ENCODE measurements around the gene CUX1. TPM values are rescaled to one million over a fixed set of nuclear protein-coding genes. Genes with fewer than 3 reads are reported as not detected.

CUX1 gene
- total RNA-seq, 1 donor from 2014 or later = 56.5 TPM

GRCh38 chr7:101816595-101817470, 593 bp upstream of the CUX1 start:
- TF ChIP-seq CTCF (IDR thresholded peaks at IDR 0.05; ENCODE audit: partially characterized antibody, unreplicated experiment) = no peak
- Mint-ChIP-seq H3K4me1 (ENCODE audit: low read depth, unreplicated experiment) (peaks cover 11% of the 10 kb centered on the region), H3K27me3 (ENCODE audit: unreplicated experiment) (peaks cover 6% of the 10 kb centered on the region), H3K36me3 (ENCODE audit: unreplicated experiment) (no peaks in the 10 kb centered on the region), H3K4me3 (ENCODE audit: unreplicated experiment) (no peak overlapping the region), H3K27ac (ENCODE audit: unreplicated experiment) (no peak overlapping the region), H3K9me3 (ENCODE audit: unreplicated experiment) (peaks cover 9% of the 10 kb centered on the region)
- peak; percentile 68 for DNase-seq

- peaks cover 10% of the 10 kb centered on the region for H3K9me3 Mint-ChIP-seq (ENCODE audit: unreplicated experiment)
- H3K4me1 Mint-ChIP-seq (ENCODE audit: low read depth, unreplicated experiment) = peaks cover 12% of the 10 kb centered on the region
- H3K27ac Mint-ChIP-seq (ENCODE audit: unreplicated experiment) = peak overlapping the region; percentile 30
- peak overlapping the region; percentile 83 for H3K4me3 Mint-ChIP-seq (ENCODE audit: unreplicated experiment)
- H3K36me3 Mint-ChIP-seq (ENCODE audit: unreplicated experiment) = no peaks in the 10 kb centered on the region
- no peak for DNase-seq
- H3K27me3 Mint-ChIP-seq (ENCODE audit: unreplicated experiment) = peaks cover 6% of the 10 kb centered on the region
- no peak for TF ChIP-seq CTCF (IDR thresholded peaks at IDR 0.05; ENCODE audit: partially characterized antibody, unreplicated experiment)
These were observed 1.1 kb downstream of the CUX1 start for GRCh38 chr7:101818287-101819071.

GRCh38 chr7:101819183-101819582, 1.8 kb downstream of the CUX1 start:
- Mint-ChIP-seq H3K4me1 (ENCODE audit: low read depth, unreplicated experiment) (peaks cover 15% of the 10 kb centered on the region), H3K27ac (ENCODE audit: unreplicated experiment) (no peak overlapping the region), H3K4me3 (ENCODE audit: unreplicated experiment) (no peak overlapping the region), H3K27me3 (ENCODE audit: unreplicated experiment) (peaks cover 5% of the 10 kb centered on the region), H3K36me3 (ENCODE audit: unreplicated experiment) (no peaks in the 10 kb centered on the region), H3K9me3 (ENCODE audit: unreplicated experiment) (peaks cover 10% of the 10 kb centered on the region)
- DNase-seq = no peak
- TF ChIP-seq CTCF (IDR thresholded peaks at IDR 0.05; ENCODE audit: partially characterized antibody, unreplicated experiment) = no peak

GRCh38 chr7:101819913-101820522, 2.6 kb downstream of the CUX1 start:
- Mint-ChIP-seq H3K4me3 (ENCODE audit: unreplicated experiment) (no peak overlapping the region), H3K36me3 (ENCODE audit: unreplicated experiment) (no peaks in the 10 kb centered on the region), H3K4me1 (ENCODE audit: low read depth, unreplicated experiment) (peaks cover 14% of the 10 kb centered on the region), H3K27me3 (ENCODE audit: unreplicated experiment) (no peaks in the 10 kb centered on the region), H3K27ac (ENCODE audit: unreplicated experiment) (no peak overlapping the region), H3K9me3 (ENCODE audit: unreplicated experiment) (peaks cover 7% of the 10 kb centered on the region)
- no peak for TF ChIP-seq CTCF (IDR thresholded peaks at IDR 0.05; ENCODE audit: partially characterized antibody, unreplicated experiment)
- no peak for DNase-seq
